GM13977 (cell line): ENCODE results near the gene GON4L.

ENCODE experiments used
- DNase-seq: peaks from one replicate; pipeline ENCODE4 v3.0.0; 2012; ENCODE audit warnings: low spot score
- in situ Hi-C: fragments of 300-500 bp; cut with MboI; formaldehyde crosslinking; loops from one replicate; pipeline ENCODE4 v1.12.0; 2022; ENCODE audit warnings: low sequenced_read_pairs, low pct_unique_long_range_greater_than_20kb, mixed read lengths, inconsistent platforms; ENCODE audit not compliant: unreplicated experiment
- TF ChIP-seq, protein P1 (sequence below): IDR thresholded peaks from 2 replicates; pipeline ENCODE4 v1.5.1; 2012; ENCODE audit warnings: mild to moderate bottlenecking, control low read depth; ENCODE audit not compliant: insufficient read depth; ENCODE audit errors: extremely low read depth, missing control alignments

Gene GON4L, protein sequence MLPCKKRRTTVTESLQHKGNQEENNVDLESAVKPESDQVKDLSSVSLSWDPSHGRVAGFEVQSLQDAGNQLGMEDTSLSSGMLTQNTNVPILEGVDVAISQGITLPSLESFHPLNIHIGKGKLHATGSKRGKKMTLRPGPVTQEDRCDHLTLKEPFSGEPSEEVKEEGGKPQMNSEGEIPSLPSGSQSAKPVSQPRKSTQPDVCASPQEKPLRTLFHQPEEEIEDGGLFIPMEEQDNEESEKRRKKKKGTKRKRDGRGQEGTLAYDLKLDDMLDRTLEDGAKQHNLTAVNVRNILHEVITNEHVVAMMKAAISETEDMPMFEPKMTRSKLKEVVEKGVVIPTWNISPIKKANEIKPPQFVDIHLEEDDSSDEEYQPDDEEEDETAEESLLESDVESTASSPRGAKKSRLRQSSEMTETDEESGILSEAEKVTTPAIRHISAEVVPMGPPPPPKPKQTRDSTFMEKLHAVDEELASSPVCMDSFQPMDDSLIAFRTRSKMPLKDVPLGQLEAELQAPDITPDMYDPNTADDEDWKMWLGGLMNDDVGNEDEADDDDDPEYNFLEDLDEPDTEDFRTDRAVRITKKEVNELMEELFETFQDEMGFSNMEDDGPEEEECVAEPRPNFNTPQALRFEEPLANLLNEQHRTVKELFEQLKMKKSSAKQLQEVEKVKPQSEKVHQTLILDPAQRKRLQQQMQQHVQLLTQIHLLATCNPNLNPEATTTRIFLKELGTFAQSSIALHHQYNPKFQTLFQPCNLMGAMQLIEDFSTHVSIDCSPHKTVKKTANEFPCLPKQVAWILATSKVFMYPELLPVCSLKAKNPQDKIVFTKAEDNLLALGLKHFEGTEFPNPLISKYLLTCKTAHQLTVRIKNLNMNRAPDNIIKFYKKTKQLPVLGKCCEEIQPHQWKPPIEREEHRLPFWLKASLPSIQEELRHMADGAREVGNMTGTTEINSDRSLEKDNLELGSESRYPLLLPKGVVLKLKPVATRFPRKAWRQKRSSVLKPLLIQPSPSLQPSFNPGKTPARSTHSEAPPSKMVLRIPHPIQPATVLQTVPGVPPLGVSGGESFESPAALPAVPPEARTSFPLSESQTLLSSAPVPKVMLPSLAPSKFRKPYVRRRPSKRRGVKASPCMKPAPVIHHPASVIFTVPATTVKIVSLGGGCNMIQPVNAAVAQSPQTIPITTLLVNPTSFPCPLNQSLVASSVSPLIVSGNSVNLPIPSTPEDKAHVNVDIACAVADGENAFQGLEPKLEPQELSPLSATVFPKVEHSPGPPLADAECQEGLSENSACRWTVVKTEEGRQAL (N-terminal part only)

DNA sequence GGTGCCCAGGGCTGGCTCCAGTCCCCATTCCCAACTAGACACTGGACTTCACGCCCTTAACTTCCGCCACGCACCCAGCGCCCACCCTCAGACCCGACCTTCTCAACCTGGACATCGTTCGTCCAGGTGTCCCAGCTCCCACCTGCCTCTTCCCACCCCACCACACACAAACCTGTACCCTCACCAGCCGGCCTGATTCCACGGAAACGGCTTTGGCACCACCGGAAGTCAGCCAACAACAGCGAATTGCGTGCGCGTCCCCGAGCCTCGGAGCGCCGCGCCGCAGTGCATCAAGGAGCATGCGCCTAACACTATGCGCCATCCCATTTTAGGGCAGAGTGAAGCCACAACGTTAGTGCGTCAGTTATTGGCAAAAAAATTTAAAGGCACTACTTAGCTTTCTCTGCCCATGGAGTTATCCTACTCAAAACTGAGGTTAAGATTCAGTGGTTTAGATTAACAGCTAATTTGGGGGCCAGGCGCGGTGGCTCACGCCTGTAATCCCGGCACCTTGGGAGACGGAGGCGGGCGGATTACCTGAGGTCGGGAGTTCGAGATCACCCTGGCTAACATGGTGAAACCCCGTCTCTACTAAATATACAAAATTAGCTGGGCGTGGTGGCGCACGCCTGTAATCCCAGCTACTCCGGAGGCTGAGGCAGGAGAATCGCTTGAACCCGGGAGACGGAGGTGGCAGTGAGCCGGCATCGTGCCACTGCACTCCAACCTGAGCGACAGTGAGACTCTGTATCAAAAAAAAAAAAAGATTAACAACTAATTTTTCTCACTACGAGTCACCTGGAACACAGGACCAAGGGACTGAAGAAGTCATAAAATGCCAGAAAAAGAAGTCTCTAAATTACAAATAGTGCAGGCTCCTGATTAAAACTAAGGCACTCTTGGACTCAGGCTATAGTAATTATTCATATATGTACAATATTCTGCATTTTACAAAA is at the start of gene GON4L:
GON4L (minus strand) TSS at position 240 of the 956 bp plus-strand sequence. CDS start 3,434 bp downstream, outside the sequence.
- TF ChIP-seq, protein P1, sequence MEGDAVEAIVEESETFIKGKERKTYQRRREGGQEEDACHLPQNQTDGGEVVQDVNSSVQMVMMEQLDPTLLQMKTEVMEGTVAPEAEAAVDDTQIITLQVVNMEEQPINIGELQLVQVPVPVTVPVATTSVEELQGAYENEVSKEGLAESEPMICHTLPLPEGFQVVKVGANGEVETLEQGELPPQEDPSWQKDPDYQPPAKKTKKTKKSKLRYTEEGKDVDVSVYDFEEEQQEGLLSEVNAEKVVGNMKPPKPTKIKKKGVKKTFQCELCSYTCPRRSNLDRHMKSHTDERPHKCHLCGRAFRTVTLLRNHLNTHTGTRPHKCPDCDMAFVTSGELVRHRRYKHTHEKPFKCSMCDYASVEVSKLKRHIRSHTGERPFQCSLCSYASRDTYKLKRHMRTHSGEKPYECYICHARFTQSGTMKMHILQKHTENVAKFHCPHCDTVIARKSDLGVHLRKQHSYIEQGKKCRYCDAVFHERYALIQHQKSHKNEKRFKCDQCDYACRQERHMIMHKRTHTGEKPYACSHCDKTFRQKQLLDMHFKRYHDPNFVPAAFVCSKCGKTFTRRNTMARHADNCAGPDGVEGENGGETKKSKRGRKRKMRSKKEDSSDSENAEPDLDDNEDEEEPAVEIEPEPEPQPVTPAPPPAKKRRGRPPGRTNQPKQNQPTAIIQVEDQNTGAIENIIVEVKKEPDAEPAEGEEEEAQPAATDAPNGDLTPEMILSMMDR, result no peak
- in situ Hi-C loops, result no loop called here
- DNase-seq, result peak; percentile 91

DNA sequence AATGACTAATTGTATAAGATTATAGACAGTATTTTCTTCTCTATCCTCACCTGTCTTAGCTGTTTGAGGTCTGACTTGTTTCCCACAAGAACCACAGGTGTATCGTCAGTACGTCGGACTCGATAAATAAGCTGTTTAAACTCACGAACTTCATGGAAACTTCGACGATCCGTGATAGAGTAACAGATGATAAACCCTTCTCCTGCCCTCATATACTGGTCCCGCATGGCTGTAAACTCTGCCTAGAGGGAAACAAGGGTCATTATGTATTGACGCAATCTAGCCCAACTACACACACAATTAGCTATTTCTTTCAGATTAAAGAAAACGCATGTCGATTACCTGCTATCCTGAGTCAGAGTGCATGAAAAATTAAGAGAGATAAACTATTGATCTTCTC is 47.2 kb upstream of the GON4L start:
- TF ChIP-seq, protein P1, result no peak
- in situ Hi-C loops, result no loop called here
- DNase-seq, result no peak

DNA sequence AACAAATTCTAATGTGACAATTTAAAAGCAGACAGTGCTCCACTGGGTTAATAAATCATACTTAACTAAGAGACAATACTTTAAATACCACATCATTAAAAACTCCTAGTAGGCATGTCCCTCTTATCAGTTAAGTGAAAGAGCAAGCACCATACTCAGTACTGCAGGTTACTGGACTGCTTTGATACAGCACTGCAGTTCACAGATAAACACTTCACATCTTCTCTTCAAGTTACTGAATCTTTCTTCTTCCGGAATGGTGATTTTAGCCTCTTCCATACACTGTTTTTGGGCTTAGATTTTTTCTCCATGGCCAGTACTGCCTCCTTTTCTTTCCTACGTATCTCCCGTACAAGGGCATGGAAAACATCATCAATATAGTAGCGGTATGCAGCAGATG is 43.1 kb upstream of the GON4L start:
- TF ChIP-seq, protein P1, result no peak
- no peak for DNase-seq
- in situ Hi-C loops, result no loop called here

DNA sequence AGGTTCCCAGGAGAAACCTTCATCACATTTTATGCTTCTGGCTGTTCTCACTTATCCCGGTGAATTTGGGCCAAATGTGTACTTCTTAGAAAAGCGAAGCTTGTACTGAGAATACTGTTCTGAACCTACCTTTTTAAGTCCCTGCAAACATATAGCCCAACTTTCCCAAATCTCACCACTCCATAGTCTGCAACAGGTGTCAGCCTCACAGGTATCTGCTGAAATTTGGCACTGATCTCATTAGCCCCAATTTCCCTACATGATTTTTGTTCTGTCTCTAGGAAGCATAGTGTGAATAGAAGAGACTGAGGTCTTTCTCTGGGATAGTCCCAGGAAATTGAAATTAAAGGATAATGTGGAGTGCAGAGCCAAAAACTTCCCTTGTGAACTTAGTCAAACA is 42.7 kb upstream of the GON4L start:
- in situ Hi-C loops, result no loop called here
- TF ChIP-seq, protein P1, result no peak
- no peak for DNase-seq

- TF ChIP-seq, protein P1, result no peak
- in situ Hi-C loops, result no loop called here
- no peak for DNase-seq
Measured at GRCh38 chr1:155898888-155899287, 41.9 kb upstream of the GON4L start.
